ENCODE data around the gene VTN. TPM values are rescaled to one million over a fixed set of nuclear protein-coding genes. Genes with fewer than 3 reads are reported as not detected.

Gene VTN
- total RNA-seq, result 1 to 10 TPM in 4 of 6 donors, under 1 TPM in 1, not detected in 1; 0.67 to 6.4 (median 2.3) TPM

- Histone ChIP-seq H3K9me3 (no peaks in the 10 kb centered on the region), H3K27ac (peak within 1 kb of the TSS; percentile 1 to 67 (median 56)), H3K27me3 (peaks cover 0 to 8% (median 0%) of the 10 kb centered on the region in 4 donors), H3K36me3 (peaks cover 0 to under 1% (median 0%) of the 10 kb centered on the region in 4 donors), H3K4me3 (peak within 1 kb of the TSS in 3 of 4 donors; percentile 52 to 63 (median 55)), H3K4me1 (peaks cover 21 to 36% (median 32%) of the 10 kb centered on the region in 4 donors)
- no peak for TF ChIP-seq POLR2AphosphoS5 (IDR thresholded peaks at IDR 0.05)
- no peak for TF ChIP-seq EP300 (IDR thresholded peaks at IDR 0.05)
- no peak for TF ChIP-seq POLR2A (IDR thresholded peaks at IDR 0.05)
- ATAC-seq (ENCODE audit: low FRiP score in 2 of 2) (peak in 1 of 2 donors; percentile 39), DNase-seq (no peak)
- WGBS, 2 donors, result 24 to 27% methylated on average over 8 of the region's 8 CpGs
Measured at GRCh38 chr17:28370035-28370743, at the start of gene VTN. Gene VTN (minus strand): TSS chr17:28370307. CDS start chr17:28370203, 104 bp downstream.

GRCh38 chr17:28416703-28417311 lies 46.7 kb upstream of the VTN start:
- peaks cover 0 to 6% (median 4%) of the 10 kb centered on the region in 4 donors for H3K4me1 ChIP-seq
- WGBS, 2 donors, result 20 to 21% methylated on average over 12 to 13 of the region's 13 CpGs
- H3K27ac ChIP-seq, result no peak overlapping the region
- ATAC-seq (ENCODE audit: low FRiP score in 2 of 2), result peak; percentile 75 to 84
- no peak for TF ChIP-seq POLR2A (IDR thresholded peaks at IDR 0.05)
- no peak for TF ChIP-seq EP300 (IDR thresholded peaks at IDR 0.05)
- TF ChIP-seq POLR2AphosphoS5 (IDR thresholded peaks at IDR 0.05), result no peak
- peak; percentile 45 to 55 (median 52) for TF ChIP-seq CTCF (IDR thresholded peaks at IDR 0.05)
- peak in 1 of 2 donors; percentile 67 for DNase-seq
- no peaks in the 10 kb centered on the region for H3K27me3 ChIP-seq
- H3K4me3 ChIP-seq, result no peak overlapping the region
- no peaks in the 10 kb centered on the region for H3K9me3 ChIP-seq
- H3K36me3 ChIP-seq, result no peaks in the 10 kb centered on the region

- no peak overlapping the region for H3K27ac ChIP-seq
- H3K27me3 ChIP-seq, result no peaks in the 10 kb centered on the region
- no peaks in the 10 kb centered on the region for H3K36me3 ChIP-seq
- peaks cover 0 to 6% (median 4%) of the 10 kb centered on the region in 4 donors for H3K4me1 ChIP-seq
- TF ChIP-seq POLR2AphosphoS5 (IDR thresholded peaks at IDR 0.05) (no peak), EP300 (IDR thresholded peaks at IDR 0.05) (no peak), POLR2A (IDR thresholded peaks at IDR 0.05) (no peak), CTCF (IDR thresholded peaks at IDR 0.05) (no peak)
- no peaks in the 10 kb centered on the region for H3K9me3 ChIP-seq
- no peak overlapping the region for H3K4me3 ChIP-seq
- ATAC-seq (ENCODE audit: low FRiP score in 2 of 2) (no peak), DNase-seq (no peak)
- 84 to 97% methylated on average over 2 to 3 of the region's 3 CpGs for WGBS, 2 donors
Measured at GRCh38 chr17:28415886-28416285, 45.8 kb upstream of the VTN start.

GRCh38 chr17:28413804-28414203 lies 43.7 kb upstream of the VTN start:
- no peak for DNase-seq
- Histone ChIP-seq H3K4me3 (no peak overlapping the region), H3K27me3 (no peaks in the 10 kb centered on the region), H3K9me3 (no peaks in the 10 kb centered on the region), H3K27ac (no peak overlapping the region), H3K4me1 (peaks cover 0 to 6% (median 4%) of the 10 kb centered on the region in 4 donors), H3K36me3 (no peaks in the 10 kb centered on the region)
- no peak for ATAC-seq (ENCODE audit: low FRiP score in 2 of 2)
- whole genome bisulfite sequencing, 2 donors, result 67 to 68% methylated on average over 4 to 7 of the region's 7 CpGs
- TF ChIP-seq POLR2A (IDR thresholded peaks at IDR 0.05), result no peak
- no peak for TF ChIP-seq CTCF (IDR thresholded peaks at IDR 0.05)
- no peak for TF ChIP-seq EP300 (IDR thresholded peaks at IDR 0.05)
- no peak for TF ChIP-seq POLR2AphosphoS5 (IDR thresholded peaks at IDR 0.05)

- TF ChIP-seq POLR2AphosphoS5 (IDR thresholded peaks at IDR 0.05) (no peak), CTCF (IDR thresholded peaks at IDR 0.05) (no peak), EP300 (IDR thresholded peaks at IDR 0.05) (no peak), POLR2A (IDR thresholded peaks at IDR 0.05) (no peak)
- H3K27me3 ChIP-seq, result no peaks in the 10 kb centered on the region
- WGBS, 2 donors, result 79 to 80% methylated on average over 3 of the region's 3 CpGs
- H3K9me3 ChIP-seq, result no peaks in the 10 kb centered on the region
- no peak overlapping the region for H3K27ac ChIP-seq
- DNase-seq (no peak), ATAC-seq (ENCODE audit: low FRiP score in 2 of 2) (no peak)
- peaks cover 0 to 5% (median 3%) of the 10 kb centered on the region in 4 donors for H3K4me1 ChIP-seq
- H3K4me3 ChIP-seq, result no peak overlapping the region
- no peaks in the 10 kb centered on the region for H3K36me3 ChIP-seq
Measured at GRCh38 chr17:28412099-28412498, 42.0 kb upstream of the VTN start.

Data from upper lobe of left lung (tissue), 6 donors.